Activated T-helper 9 cell treated with anti-CD3 and anti-CD28 coated beads, Interleukin-2, amount 50 U/mL, for 16 hours (primary cell): ENCODE results near the gene NOP10.
"Not testable (repeated sequence)": the region's sequence is repeated elsewhere in the genome, so short reads cannot be mapped to it uniquely, and the experiment has no call there.

Experiments used
- DNase-seq: peaks from one replicate; pipeline ENCODE4 v3.0.0-alpha.2; 2020; ENCODE audit warnings: low read depth

Gene NOP10

GRCh38 chr15:34342737-34343575, at the start of gene NOP10, which contains the start of gene NUTM1:
Gene NOP10 (minus strand): TSS chr15:34343136. CDS start chr15:34343073, 63 bp downstream.
Gene NUTM1 (plus strand): TSS chr15:34343315. CDS start chr15:34343697, 382 bp downstream.
- DNase-seq = peak; percentile 89

DNA sequence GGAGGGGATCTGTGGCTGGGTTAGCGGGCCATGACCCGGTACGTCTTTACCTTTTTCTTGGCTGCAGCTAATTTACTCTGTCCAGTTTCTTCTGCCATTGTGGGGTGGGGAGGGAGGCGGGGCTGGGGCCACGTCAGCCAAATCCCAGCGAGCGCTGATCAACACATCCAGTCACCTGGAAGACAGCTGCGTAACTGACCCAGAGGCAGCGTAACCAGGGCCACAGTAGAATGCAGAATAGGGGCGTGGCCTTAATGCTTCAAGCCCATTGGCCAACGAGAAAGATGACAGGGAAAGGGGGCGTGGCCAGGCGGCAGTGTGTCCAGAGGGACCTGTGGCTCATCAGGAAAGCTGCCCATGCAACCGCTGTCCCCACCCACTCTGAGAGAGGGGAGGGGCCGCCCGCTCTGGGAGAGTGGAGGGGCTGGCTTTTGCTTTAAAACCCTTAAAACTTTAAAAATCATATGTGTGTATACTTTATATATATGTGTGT, 46.7 kb upstream of the NOP10 start:
- not testable (repeated sequence) for DNase-seq

- not testable (repeated sequence) for DNase-seq
These were observed 39.0 kb upstream of the NOP10 start for GRCh38 chr15:34381829-34382521.

DNA sequence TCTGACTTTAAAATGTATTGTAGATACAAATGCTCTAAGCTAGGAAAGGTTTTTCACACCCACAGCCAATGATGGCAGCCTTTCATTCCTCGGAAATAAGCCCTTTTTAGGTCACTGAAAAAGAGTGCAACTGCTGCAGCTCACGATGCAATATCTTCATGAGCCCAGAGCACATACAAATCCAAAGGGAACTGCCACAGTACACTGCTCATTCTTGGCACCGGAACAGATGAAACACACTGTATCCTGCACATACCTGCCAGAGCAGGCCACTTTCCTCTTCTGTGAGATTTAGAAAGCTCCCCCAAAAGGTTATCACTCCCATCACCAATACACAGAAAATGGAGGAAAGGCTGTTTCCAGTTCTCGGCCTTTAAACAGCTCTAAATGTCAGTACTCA, 37.6 kb upstream of the NOP10 start:
- DNase-seq = not testable (repeated sequence)

GRCh38 chr15:34376856-34377255, 33.9 kb upstream of the NOP10 start:
- no peak for DNase-seq

DNA sequence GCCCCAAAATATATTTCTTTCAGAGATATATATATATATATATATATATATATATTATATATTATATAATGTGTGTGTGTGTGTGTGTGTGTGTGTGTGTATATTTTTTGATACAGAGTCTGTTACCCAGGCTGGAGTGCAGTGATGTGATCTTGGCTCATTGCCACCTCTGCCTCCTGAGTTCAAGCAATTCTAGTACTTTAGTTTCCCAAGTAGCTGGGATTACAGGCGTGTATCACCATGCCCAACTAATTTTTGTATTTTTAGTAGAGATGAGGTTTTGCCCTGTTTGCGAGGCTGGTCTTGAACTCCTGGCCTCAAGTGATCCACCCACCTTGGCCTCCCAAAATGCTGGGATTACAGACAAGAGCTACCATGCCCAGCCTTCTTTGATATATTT, 32.6 kb upstream of the NOP10 start:
- DNase-seq = not testable (repeated sequence)

DNA sequence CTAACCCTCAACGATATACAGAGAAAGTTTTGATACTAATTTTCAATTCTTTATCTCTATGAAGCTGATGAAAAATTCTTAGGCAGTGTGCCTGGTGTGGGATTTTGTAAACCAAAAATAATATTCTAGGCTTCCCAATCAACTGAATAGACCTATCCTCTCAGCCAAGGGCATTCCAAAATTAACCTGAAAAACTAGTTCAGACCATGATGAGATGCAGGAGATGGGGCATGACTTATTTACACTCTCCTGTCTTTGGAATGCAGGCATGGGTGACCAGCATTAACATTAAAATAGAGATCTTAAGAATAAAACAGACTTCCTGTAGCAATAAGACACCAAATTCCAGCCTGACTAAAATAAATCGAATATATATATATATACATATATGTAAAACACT, 31.9 kb upstream of the NOP10 start:
- DNase-seq = no peak

- no peak for DNase-seq
These were observed 31.0 kb upstream of the NOP10 start for GRCh38 chr15:34373951-34374350.

- no peak for DNase-seq
These were observed 27.7 kb upstream of the NOP10 start for GRCh38 chr15:34370643-34371042.

- DNase-seq = no peak
These were observed 27.2 kb upstream of the NOP10 start for GRCh38 chr15:34370129-34370528.

DNA sequence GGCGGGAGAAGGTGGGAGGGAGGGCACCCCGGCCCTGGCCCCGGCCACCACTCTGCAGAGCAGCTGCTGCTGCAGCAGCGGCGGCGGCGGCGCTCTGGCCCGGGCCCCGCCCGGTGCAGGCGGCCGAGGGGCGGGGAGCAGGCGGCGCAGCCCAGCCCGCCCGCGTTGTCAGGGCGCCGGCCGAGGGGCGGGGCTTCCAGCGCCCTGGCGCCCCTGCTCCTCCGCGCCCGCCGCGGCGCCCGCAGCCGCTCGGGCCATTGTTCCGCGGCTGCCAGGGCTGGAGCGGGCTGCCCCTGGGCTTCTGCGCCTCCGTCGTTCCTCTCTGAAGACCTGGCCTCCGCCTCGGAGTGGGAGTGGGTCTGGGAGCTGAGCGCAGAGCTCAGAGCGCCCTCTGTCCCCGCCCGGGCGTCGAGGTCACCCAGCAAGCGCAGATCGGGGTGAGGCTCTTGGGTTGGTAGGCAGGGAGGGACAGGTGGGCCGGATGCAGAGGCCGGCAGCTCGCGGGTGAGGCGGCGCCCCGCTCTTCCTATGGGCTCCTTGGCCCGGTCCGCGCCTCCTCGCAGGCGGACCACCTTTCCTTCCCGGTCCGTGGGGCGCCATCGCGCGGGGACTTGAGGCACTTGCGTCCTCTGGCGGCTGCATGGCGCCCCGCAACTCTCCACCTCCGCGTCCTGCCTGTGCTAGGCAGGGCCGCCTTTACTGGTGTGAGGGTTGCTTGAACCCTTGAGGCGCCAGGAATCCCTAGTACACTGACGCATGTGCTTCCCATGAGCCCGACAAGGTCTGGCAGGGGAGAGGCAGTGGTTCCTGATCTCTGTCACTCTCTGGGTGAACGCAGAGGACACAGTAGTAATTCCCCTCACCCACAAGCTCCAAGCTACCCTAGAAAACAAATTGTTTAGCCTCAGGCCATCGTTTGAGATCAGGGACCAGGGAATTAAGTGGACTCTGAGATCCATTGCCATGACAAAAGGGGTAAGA, 24.5 kb upstream of the NOP10 start, which contains the start of gene LPCAT4:
Gene LPCAT4 (minus strand): TSS at position 96 of the 981 bp plus-strand sequence. CDS start 96 bp downstream, outside the sequence.
- DNase-seq = peak; percentile 82

- peak; percentile 35 for DNase-seq
These were observed 23.5 kb upstream of the NOP10 start for GRCh38 chr15:34366271-34367065.

- DNase-seq = no peak
These were observed 22.9 kb upstream of the NOP10 start for GRCh38 chr15:34365836-34366235.

DNA sequence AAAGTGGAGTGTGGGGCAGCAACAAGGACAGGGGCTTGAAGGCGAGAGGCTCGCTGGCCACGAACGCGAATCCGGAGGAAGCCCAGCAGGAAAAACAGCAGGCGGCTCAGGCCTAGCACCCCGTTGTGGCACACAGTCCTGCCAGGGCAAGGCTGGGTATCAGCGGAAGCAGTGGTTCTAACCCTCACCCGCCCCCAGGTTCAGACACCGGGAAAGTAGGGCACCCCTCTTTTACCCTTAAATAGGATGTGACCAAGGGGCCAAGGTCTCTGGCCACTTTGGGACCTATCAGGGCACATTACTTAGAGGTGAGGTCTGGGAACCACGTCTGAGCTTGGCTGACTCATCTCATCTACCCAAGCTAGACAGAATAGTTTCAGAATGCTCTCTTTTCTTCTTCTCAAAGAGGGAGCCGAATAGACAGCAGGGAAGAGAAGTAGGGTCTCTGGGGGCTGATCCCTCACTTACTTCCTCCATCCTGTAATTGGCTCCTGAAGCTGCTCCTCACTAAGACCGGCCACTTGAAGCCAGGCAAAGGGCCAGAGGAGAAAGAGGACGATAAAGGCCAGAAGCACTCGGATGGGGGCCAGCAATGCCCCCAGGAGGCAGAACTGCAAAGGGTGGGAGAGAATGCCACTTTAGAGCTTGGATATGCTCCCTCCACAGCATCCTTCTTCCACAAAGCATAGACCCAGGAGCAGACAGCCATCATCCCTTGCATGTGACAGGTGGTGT, 22.3 kb upstream of the NOP10 start:
- no peak for DNase-seq

GRCh38 chr15:34364041-34364440, 21.1 kb upstream of the NOP10 start:
- no peak for DNase-seq

GRCh38 chr15:34362047-34362773, 19.3 kb upstream of the NOP10 start:
- no peak for DNase-seq

DNA sequence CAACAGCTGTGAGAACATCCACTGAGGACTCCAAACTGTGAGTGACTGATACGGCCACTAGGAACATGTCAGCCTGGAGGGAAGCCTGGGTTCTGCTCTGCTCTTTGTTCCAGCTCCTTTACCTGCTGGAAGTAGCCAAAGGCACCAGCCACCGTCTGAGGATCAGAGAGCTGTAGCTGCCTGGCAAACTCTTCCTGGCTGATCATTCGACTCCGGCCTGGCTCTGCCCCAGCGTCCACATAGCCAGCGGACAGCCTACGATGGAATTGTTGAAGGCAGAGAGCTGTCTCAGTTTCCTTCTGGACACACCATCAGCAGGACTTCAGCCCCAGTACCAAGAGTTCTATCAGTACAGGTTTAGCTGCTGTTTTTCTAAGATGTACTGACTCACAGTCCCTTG, 18.3 kb upstream of the NOP10 start:
- DNase-seq = no peak

- DNase-seq = no peak
These were observed 17.4 kb upstream of the NOP10 start for GRCh38 chr15:34360298-34360697.

- no peak for DNase-seq
These were observed 16.5 kb upstream of the NOP10 start for GRCh38 chr15:34359416-34359815.
